GM18951 (cell line): ENCODE measurements around the gene GNRHR.
"Not testable (repeated sequence)": the region's sequence is repeated elsewhere in the genome, so short reads cannot be mapped to it uniquely, and the experiment has no call there.

Experiments used
- POLR2A ChIP-seq: IDR thresholded peaks from 4 replicates; pipeline ENCODE4 v1.6.1; 2011; ENCODE audit warnings: mild to moderate bottlenecking; ENCODE audit not compliant: insufficient read length, insufficient read depth; ENCODE audit errors: extremely low read depth
- in situ Hi-C: fragments of 300-500 bp; cut with MboI; formaldehyde crosslinking; loops from one replicate; pipeline ENCODE4 v1.12.0; 2022; ENCODE audit warnings: low sequenced_read_pairs, mixed read lengths, inconsistent platforms; ENCODE audit not compliant: unreplicated experiment

GNRHR gene

GRCh38 chr4:67754288-67754687 is at the start of gene GNRHR:
TSS of gene GNRHR (minus strand) at chr4:67754388. CDS start at chr4:67754335, 53 bp downstream.
- in situ Hi-C loops: no loop called here
- no peak for TF ChIP-seq POLR2A

GRCh38 chr4:67796810-67797209 is 42.6 kb upstream of the GNRHR start:
- in situ Hi-C loops: no loop called here
- TF ChIP-seq POLR2A: no peak

GRCh38 chr4:67790721-67791120 is 36.5 kb upstream of the GNRHR start:
- no peak for TF ChIP-seq POLR2A
- in situ Hi-C loops: no loop called here

GRCh38 chr4:67787311-67787710 is 33.1 kb upstream of the GNRHR start:
- in situ Hi-C loops: no loop called here
- TF ChIP-seq POLR2A: no peak

- in situ Hi-C loops: no loop called here
- TF ChIP-seq POLR2A: no peak
Observed at GRCh38 chr4:67785528-67785927, 31.3 kb upstream of the GNRHR start.

GRCh38 chr4:67779631-67780030 is 25.4 kb upstream of the GNRHR start:
- in situ Hi-C loops: no loop called here
- no peak for TF ChIP-seq POLR2A

- in situ Hi-C loops: no loop called here
- no peak for TF ChIP-seq POLR2A
Observed at GRCh38 chr4:67776746-67777145, 22.6 kb upstream of the GNRHR start.

GRCh38 chr4:67770422-67770821 is 16.2 kb upstream of the GNRHR start:
- in situ Hi-C loops: no loop called here

GRCh38 chr4:67765928-67766327 is 11.7 kb upstream of the GNRHR start:
- no peak for TF ChIP-seq POLR2A
- in situ Hi-C loops: no loop called here

More at GRCh38 chr4:67770422-67770821, 16.2 kb upstream of the GNRHR start:
- TF ChIP-seq POLR2A: no peak

- in situ Hi-C loops: no loop called here
Observed at GRCh38 chr4:67765401-67765800, 11.2 kb upstream of the GNRHR start.

GRCh38 chr4:67764183-67764582 is 10.0 kb upstream of the GNRHR start:
- TF ChIP-seq POLR2A: no peak
- in situ Hi-C loops: no loop called here

More at GRCh38 chr4:67765401-67765800, 11.2 kb upstream of the GNRHR start:
- no peak for TF ChIP-seq POLR2A

GRCh38 chr4:67762086-67762485 is 7.9 kb upstream of the GNRHR start:
- no peak for TF ChIP-seq POLR2A
- in situ Hi-C loops: no loop called here

- in situ Hi-C loops: not testable (repeated sequence)
Observed at GRCh38 chr4:67756991-67757390, 2.8 kb upstream of the GNRHR start.

- no peak for TF ChIP-seq POLR2A
- in situ Hi-C loops: no loop called here
Observed at GRCh38 chr4:67755974-67756373, 1.8 kb upstream of the GNRHR start.

GRCh38 chr4:67751260-67751659 is 2.9 kb downstream of the GNRHR start:
- TF ChIP-seq POLR2A: no peak
- in situ Hi-C loops: no loop called here

GRCh38 chr4:67750691-67751090 is 3.5 kb downstream of the GNRHR start:
- in situ Hi-C loops: no loop called here

GRCh38 chr4:67749286-67749685 is 4.9 kb downstream of the GNRHR start:
- TF ChIP-seq POLR2A: no peak
- in situ Hi-C loops: no loop called here

More at GRCh38 chr4:67750691-67751090, 3.5 kb downstream of the GNRHR start:
- no peak for TF ChIP-seq POLR2A
